ENCODE results near the gene PCID2. TPM values are rescaled to one million over a fixed set of nuclear protein-coding genes. Genes with fewer than 3 reads are reported as not detected.

The PCID2 gene
- total RNA-seq, 1 experiment from 2014 or later = 63.4 TPM

DNA sequence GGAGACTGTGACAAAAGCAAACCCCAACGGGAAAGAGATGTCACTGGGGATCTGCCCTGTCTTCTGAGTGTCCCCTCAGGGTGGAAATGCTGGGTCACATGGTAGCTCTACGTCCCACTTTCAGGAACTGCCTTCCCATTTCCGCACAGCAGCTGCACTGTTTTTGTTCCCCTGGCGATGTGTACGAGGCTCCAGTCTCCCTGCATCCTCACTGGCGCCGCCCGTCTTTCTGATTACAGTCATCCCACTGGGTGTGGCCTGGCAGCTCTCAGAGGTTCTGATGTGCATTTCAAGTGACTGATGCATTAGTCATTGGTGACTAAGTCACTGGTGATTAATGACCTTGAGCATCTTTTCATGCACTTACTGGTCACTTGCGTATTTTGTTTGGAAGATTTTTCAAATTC, 21.2 kb downstream of the PCID2 start:
- Mint-ChIP-seq H3K4me3 (ENCODE audit: unreplicated experiment) (peak overlapping the region; percentile 56), H3K27me3 (ENCODE audit: insufficient read depth, unreplicated experiment) (no peaks in the 10 kb centered on the region), H3K9me3 (ENCODE audit: unreplicated experiment) (no peaks in the 10 kb centered on the region), H3K27ac (ENCODE audit: low read depth, unreplicated experiment) (peak overlapping the region; percentile 94), H3K4me1 (ENCODE audit: insufficient read depth, unreplicated experiment) (peaks cover 8% of the 10 kb centered on the region), H3K36me3 (ENCODE audit: insufficient read depth, unreplicated experiment) (peaks cover 83% of the 10 kb centered on the region)
- ChIA-PET CTCF (interaction anchor here (0.6 to 0.7 kb wide), 2 partner anchors 89 to 207 kb away, joined by 3 read pairs; no protein-coding TSS in a partner anchor), POLR2A (interaction anchor here (0.8 to 3.1 kb wide), 9 partner anchors 8 to 110 kb away, joined by 3 to 41 read pairs (median 5); partner anchors contain the start of genes CUL4A, LAMP1 and PCID2)
- no TSS peak for BruUV-seq (replicated peaks)
- DNase-seq (ENCODE audit: unreplicated experiment) = peak; percentile 98
- TF ChIP-seq, protein P1, sequence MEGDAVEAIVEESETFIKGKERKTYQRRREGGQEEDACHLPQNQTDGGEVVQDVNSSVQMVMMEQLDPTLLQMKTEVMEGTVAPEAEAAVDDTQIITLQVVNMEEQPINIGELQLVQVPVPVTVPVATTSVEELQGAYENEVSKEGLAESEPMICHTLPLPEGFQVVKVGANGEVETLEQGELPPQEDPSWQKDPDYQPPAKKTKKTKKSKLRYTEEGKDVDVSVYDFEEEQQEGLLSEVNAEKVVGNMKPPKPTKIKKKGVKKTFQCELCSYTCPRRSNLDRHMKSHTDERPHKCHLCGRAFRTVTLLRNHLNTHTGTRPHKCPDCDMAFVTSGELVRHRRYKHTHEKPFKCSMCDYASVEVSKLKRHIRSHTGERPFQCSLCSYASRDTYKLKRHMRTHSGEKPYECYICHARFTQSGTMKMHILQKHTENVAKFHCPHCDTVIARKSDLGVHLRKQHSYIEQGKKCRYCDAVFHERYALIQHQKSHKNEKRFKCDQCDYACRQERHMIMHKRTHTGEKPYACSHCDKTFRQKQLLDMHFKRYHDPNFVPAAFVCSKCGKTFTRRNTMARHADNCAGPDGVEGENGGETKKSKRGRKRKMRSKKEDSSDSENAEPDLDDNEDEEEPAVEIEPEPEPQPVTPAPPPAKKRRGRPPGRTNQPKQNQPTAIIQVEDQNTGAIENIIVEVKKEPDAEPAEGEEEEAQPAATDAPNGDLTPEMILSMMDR (IDR thresholded peaks at IDR 0.05; ENCODE audit: unreplicated experiment) = no peak
- intact Hi-C loops (cut with micrococcal nuclease) = loop anchor here (1.0 kb wide), 1 partner anchor 152 kb away; no protein-coding TSS in a partner anchor

DNA sequence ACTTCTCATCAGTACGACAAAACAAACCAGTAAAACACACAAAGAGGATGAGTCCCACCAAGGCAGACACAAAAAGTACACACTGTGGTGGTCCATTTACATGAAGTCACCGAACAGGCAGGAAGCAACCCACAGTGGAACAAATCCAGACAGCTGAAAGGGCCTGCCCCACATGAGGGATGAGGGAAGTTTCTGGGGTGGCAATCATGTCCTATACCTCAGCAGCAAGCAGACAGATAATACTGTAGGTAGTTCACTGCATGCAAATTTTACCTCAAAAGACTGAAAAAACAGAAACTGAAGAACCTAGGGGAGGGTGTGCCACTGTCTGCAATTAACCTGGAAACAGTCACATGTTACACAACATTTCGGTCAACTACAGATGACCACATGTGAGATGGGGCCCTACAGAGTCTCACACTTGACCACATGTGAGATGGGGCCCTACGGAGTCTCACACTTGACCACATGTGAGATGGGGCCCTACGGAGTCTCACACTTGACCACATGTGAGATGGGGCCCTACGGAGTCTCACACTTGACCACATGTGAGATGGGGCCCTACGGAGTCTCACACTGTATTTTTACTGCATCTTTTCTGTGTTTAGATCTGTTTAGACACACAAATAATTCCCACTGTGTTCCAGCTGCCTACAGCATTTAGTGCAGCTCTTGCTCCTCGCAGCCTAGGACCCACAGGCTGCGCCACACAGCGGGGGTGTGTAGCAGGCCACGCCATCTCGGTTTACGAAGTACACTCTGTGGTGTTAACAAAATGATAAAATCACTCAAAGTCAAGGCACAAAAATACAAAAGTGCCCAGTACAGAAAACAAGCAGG, 22.2 kb downstream of the PCID2 start:
- H3K36me3 Mint-ChIP-seq (ENCODE audit: insufficient read depth, unreplicated experiment) = peaks cover 83% of the 10 kb centered on the region

DNA sequence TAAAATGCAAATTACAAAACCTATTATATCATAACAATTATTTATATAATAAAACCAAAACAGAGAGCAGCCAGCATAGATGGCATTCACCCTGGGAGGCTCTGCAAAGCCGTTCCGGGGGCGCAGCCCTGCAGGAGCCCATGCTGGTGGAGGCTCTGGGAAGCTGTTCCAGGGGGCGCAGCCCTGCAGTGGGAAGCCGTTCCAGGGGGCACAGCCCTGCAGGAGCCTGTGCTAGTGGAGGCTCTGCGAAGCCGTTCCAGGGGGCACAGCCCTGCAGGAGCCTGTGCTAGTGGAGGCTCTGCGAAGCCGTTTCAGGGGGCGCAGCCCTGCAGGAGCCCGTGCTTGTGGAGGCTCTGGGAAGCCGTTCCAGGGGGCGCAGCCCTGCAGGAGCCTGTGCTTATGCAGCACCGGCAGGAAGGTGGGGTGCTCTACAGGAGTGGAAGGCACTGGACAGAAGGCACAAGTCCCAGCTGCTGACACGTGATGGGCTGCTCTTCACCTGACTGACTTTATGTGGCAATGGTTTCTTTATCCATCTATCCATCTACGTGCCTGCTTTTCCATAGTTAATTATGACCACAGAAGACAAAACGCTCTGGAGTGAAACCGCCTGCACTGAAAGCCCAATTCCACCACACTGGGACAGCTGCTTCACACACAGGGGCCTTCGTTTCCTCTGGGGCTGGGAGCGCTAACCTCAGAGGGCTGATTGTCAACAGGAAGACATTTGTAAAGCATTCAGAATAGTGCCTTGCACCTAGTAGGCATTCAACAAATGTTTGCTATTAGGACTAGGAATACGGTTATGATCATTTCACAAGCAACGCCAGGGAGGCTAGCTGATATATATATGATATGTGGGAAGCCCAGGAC, 23.7 kb downstream of the PCID2 start:
- POLR2A ChIA-PET = interaction anchor here (3.1 kb wide), 1 partner anchor 23 kb away, joined by 41 read pairs; the partner anchor contains the start of genes CUL4A and PCID2
- Mint-ChIP-seq H3K4me1 (ENCODE audit: insufficient read depth, unreplicated experiment) (peaks cover 8% of the 10 kb centered on the region), H3K9me3 (ENCODE audit: unreplicated experiment) (no peaks in the 10 kb centered on the region), H3K27me3 (ENCODE audit: insufficient read depth, unreplicated experiment) (no peaks in the 10 kb centered on the region), H3K36me3 (ENCODE audit: insufficient read depth, unreplicated experiment) (peaks cover 81% of the 10 kb centered on the region), H3K4me3 (ENCODE audit: unreplicated experiment) (no peak overlapping the region), H3K27ac (ENCODE audit: low read depth, unreplicated experiment) (no peak overlapping the region)
- intact Hi-C loops (cut with micrococcal nuclease) = no loop called here
- DNase-seq (ENCODE audit: unreplicated experiment) = no peak
- TF ChIP-seq, protein P1 (IDR thresholded peaks at IDR 0.05; ENCODE audit: unreplicated experiment) = no peak
- BruUV-seq (replicated peaks) = no TSS peak
- CTCF ChIA-PET = interaction anchor here (0.6 to 1.3 kb wide), 5 partner anchors 11 to 151 kb away, joined by 3 to 6 read pairs (median 3); partner anchors contain the start of gene LAMP1

More for the DNA sequence above, 22.2 kb downstream of the PCID2 start:
- Mint-ChIP-seq H3K27me3 (ENCODE audit: insufficient read depth, unreplicated experiment) (no peaks in the 10 kb centered on the region), H3K4me1 (ENCODE audit: insufficient read depth, unreplicated experiment) (peaks cover 8% of the 10 kb centered on the region), H3K4me3 (ENCODE audit: unreplicated experiment) (no peak overlapping the region), H3K9me3 (ENCODE audit: unreplicated experiment) (no peaks in the 10 kb centered on the region), H3K27ac (ENCODE audit: low read depth, unreplicated experiment) (peak overlapping the region; percentile 43)
- no TSS peak for BruUV-seq (replicated peaks)
- TF ChIP-seq, protein P1 (IDR thresholded peaks at IDR 0.05; ENCODE audit: unreplicated experiment) = no peak
- ChIA-PET POLR2A (interaction anchor here (1.3 to 3.1 kb wide), 5 partner anchors 7 to 32 kb away, joined by 3 to 41 read pairs (median 6); partner anchors contain the start of genes CUL4A and PCID2), CTCF (interaction anchor here (0.6 to 1.1 kb wide), 3 partner anchors 152 to 285 kb away, joined by 3 to 4 read pairs (median 4); no protein-coding TSS in a partner anchor)
- intact Hi-C loops (cut with micrococcal nuclease) = no loop called here
- no peak for DNase-seq (ENCODE audit: unreplicated experiment)

All from MCF 10A (cell line).